Adrenal gland (tissue), 5 donors: ENCODE results near the gene LIN7B.

Experiments
- POLR2A ChIP-seq, 2 donors: fragments of 450-650 bp; IDR thresholded peaks; one replicate each; pipeline ENCODE4 v1.6.1; 2017; ENCODE audit warnings: antibody characterized with exemption in 2 of 2, mild to moderate bottlenecking in 2 of 2, moderate library complexity in 1 of 2
- TF ChIP-seq, protein P1 (sequence below), 6 experiments: fragments of 450-650 bp in 4 of 6; fragments of 200-600 bp in 2 of 6; sonication (generic) in 1 of 6; IDR thresholded peaks; 1 replicate in 5 of 6; 2 replicates in 1 of 6; pipeline versions ENCODE4 v1.5.1 to v1.8.0; 2016 to 2021; ENCODE audit warnings: antibody characterized with exemption in 6 of 6, mild to moderate bottlenecking in 2 of 6, moderate library complexity in 1 of 6
- donor health status: DM: no; HTN: no; CAD: no.

DNA sequence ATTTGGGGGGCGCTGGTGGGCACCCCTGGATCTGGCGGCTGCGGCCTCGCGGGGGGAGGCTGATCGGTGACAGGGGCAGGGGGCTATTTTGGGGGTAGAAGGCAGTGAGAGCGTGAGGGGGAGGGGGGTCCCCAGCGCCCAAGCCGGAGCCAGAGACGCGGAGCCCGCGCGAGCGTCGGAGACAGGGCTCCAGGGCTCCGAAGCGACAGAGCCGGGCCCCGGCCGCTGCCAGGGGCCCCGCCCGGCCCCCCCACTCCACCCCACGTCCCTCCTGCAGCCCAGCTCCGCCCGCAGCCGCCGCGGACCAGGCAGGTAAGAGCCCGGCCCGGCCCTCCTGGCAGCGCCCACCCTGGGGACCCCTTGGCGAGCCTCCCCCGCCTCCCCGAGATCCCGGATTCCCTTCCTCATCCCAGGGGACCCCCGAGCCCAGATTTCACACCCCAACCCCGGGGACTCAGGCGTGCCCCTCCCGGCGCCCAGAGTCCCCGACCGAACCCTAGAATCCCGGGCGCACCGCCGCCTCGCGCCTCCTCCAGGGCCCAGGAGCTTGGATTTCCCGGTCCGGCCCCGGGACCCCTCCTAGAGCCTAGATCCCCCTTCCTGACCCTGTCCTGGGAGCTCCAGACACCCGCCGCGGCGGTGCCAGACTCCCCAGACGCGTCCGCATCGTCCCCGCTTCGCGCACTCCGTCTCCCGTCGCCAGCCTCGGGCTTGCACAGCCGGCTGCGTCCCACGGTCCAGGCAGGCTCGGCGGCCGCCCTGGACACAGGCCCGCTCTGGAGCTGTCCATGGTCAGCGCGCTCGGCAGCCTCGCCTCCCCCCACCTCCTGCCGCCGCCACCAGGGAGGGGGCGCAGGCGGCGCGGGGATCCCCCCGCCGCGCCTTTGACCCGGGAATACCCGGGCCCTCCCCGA is 5.5 kb downstream of the LIN7B start, which contains the start of gene PPFIA3:
- TF ChIP-seq, protein P1, sequence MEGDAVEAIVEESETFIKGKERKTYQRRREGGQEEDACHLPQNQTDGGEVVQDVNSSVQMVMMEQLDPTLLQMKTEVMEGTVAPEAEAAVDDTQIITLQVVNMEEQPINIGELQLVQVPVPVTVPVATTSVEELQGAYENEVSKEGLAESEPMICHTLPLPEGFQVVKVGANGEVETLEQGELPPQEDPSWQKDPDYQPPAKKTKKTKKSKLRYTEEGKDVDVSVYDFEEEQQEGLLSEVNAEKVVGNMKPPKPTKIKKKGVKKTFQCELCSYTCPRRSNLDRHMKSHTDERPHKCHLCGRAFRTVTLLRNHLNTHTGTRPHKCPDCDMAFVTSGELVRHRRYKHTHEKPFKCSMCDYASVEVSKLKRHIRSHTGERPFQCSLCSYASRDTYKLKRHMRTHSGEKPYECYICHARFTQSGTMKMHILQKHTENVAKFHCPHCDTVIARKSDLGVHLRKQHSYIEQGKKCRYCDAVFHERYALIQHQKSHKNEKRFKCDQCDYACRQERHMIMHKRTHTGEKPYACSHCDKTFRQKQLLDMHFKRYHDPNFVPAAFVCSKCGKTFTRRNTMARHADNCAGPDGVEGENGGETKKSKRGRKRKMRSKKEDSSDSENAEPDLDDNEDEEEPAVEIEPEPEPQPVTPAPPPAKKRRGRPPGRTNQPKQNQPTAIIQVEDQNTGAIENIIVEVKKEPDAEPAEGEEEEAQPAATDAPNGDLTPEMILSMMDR (IDR thresholded peaks at IDR 0.05) = no peak
- no peak for TF ChIP-seq POLR2A (IDR thresholded peaks at IDR 0.05)
